IPS-15b (cell line): Measurements from ENCODE around the gene SYCP3.

ENCODE experiments used
- H3K27me3 ChIP-seq: one replicate; pipeline ENCODE4 v1.6.1; 2013; ENCODE audit warnings: low read length; ENCODE audit not compliant: control insufficient read depth, insufficient read depth
- H3K36me3 ChIP-seq: one replicate; pipeline ENCODE4 v1.6.1; 2013; ENCODE audit warnings: low read length; ENCODE audit not compliant: control insufficient read depth, insufficient read depth
- H3K4me1 ChIP-seq: one replicate; pipeline ENCODE4 v1.6.1; 2013; ENCODE audit warnings: mild to moderate bottlenecking, low read length; ENCODE audit not compliant: control insufficient read depth, insufficient read depth
- H3K4me3 ChIP-seq: one replicate; pipeline ENCODE4 v1.5.1; 2013; ENCODE audit warnings: low read depth, low read length
- H3K9ac ChIP-seq: one replicate; pipeline ENCODE4 v1.6.1; 2013; ENCODE audit warnings: low read depth, mild to moderate bottlenecking, low read length
- H3K9me3 ChIP-seq: one replicate; pipeline ENCODE4 v1.6.1; 2013; ENCODE audit warnings: mild to moderate bottlenecking, low read length; ENCODE audit not compliant: control insufficient read depth, insufficient read depth

SYCP3 gene

DNA sequence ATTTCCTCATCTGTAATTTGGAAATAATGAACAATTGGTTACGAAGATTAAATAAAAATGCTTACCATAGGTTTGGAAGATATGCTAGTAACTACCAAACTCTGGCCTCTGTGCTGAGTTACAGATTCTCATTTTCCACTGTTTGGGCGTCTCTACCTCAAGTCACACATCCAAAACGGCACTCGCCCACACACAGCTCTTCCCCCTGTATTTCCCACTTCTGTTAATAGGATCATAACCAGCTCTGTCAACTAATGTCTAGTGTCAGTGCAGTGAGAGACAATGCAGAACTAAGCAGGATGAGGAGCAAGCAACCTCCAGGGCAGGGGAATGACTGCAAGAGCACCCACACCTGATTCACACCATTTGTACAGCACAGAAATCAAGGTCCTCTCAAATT, 10.9 kb upstream of the SYCP3 start:
- H3K9ac ChIP-seq, result no peak overlapping the region
- H3K36me3 ChIP-seq, result peaks cover 9% of the 10 kb centered on the region
- no peaks in the 10 kb centered on the region for H3K27me3 ChIP-seq
- H3K4me3 ChIP-seq, result no peak overlapping the region
- peaks cover 6% of the 10 kb centered on the region for H3K4me1 ChIP-seq
- H3K9me3 ChIP-seq, result no peaks in the 10 kb centered on the region

DNA sequence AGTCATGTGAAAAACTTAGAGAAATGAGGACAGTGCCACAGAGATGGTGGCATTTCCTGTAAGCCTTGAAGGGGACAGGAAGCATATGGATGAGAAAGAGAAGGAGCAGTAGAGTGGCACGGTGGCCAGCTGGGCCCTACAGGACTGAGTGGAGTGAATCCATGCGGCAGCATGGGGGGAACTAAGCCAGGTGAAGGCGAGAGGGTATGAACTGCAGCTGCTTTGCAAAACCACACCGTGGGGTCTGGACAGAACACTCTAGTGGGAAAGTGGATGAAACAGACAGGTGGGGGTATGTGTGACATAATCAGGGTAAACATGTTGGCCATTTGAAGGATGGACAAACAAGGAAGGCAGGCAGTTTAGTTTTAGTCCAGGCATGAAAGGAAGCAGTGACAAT, 10.4 kb upstream of the SYCP3 start:
- peaks cover 6% of the 10 kb centered on the region for H3K4me1 ChIP-seq
- no peak overlapping the region for H3K4me3 ChIP-seq
- no peaks in the 10 kb centered on the region for H3K9me3 ChIP-seq
- H3K9ac ChIP-seq, result no peak overlapping the region
- H3K27me3 ChIP-seq, result no peaks in the 10 kb centered on the region
- H3K36me3 ChIP-seq, result peaks cover 9% of the 10 kb centered on the region

DNA sequence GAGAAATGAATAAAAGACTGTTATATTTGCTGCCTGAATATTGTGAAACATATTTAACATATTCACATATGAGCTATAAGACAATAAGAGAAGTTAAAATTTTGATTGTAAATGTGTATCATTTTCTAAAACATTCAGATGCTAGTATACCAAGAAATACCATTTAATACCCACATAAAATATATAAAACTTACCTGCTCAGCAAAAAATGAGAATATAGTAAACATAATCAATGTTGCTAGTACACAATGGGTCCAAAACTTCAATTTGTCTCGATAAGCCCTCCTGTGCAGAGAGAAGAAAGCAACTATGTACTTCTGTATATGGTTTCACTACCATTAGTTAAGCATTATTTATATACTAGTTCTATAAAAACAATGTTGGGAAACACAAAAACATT, 9.6 kb upstream of the SYCP3 start:
- H3K9me3 ChIP-seq, result no peaks in the 10 kb centered on the region
- no peak overlapping the region for H3K9ac ChIP-seq
- H3K4me3 ChIP-seq, result no peak overlapping the region
- H3K36me3 ChIP-seq, result peaks cover 11% of the 10 kb centered on the region
- H3K27me3 ChIP-seq, result no peaks in the 10 kb centered on the region
- H3K4me1 ChIP-seq, result peaks cover 6% of the 10 kb centered on the region

DNA sequence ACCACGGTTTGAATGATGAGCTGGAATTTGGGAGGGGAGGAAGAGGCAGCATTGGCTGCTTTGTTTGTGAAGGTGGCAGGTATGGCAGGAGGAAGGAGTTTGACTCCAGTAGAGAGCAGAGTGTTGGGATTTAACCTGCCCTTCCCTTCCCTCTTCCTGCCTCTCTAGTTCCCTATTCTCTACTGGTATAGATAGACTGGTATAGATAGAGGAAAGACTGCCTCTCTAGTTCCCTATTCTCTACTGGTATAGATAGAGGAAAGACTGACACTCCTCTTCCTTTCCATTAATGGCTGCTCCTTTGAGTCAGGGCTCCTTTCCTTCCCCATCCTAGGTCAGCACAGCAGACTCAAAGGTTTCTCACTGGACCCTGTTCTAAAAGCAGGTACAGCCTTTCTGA, 8.4 kb upstream of the SYCP3 start:
- Histone ChIP-seq H3K9ac (no peak overlapping the region), H3K9me3 (no peaks in the 10 kb centered on the region), H3K27me3 (no peaks in the 10 kb centered on the region), H3K4me3 (no peak overlapping the region), H3K4me1 (peaks cover 6% of the 10 kb centered on the region), H3K36me3 (peaks cover 9% of the 10 kb centered on the region)

DNA sequence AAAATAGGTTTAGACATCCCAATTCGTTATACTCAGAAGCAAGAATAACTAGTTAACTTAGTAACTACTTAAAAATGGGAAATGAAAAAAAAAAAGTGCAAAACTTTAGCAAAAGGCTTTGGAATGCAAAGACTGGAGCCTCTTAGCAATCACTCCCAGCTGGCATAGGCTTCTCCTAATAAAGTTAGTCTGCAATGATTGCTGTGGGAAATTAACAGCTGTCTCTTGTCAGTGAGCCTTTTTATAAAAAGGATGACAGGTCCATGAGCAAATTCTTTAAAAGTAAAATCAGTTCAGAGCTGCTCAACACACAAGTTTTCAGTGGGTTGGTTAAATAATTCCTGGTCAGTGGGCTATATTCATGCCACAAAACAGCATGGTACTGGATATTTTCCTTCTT, 7.4 kb upstream of the SYCP3 start:
- no peaks in the 10 kb centered on the region for H3K9me3 ChIP-seq
- peaks cover 9% of the 10 kb centered on the region for H3K36me3 ChIP-seq
- H3K4me3 ChIP-seq, result no peak overlapping the region
- no peaks in the 10 kb centered on the region for H3K27me3 ChIP-seq
- H3K4me1 ChIP-seq, result peaks cover 6% of the 10 kb centered on the region
- H3K9ac ChIP-seq, result no peak overlapping the region

DNA sequence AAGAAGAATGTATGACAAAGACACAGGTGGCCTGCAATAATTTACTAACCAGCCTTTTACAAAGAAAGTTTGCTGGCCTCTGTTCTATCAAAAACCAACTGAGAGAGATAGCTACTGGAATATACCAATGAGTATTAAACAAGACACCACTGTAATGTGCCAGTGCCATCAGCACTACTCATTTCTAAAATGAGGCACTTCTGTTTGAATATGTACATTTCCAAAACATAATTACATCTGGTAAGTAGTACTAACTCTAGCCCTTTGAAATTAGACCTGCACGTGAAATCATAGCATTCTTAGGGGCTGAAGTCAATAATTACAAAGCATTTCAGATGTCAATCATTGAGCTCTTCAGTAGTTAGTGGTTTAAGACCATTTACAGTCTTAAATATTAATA, 6.9 kb upstream of the SYCP3 start:
- Histone ChIP-seq H3K4me3 (no peak overlapping the region), H3K9me3 (no peaks in the 10 kb centered on the region), H3K9ac (no peak overlapping the region), H3K27me3 (no peaks in the 10 kb centered on the region), H3K4me1 (peaks cover 6% of the 10 kb centered on the region), H3K36me3 (peaks cover 9% of the 10 kb centered on the region)

DNA sequence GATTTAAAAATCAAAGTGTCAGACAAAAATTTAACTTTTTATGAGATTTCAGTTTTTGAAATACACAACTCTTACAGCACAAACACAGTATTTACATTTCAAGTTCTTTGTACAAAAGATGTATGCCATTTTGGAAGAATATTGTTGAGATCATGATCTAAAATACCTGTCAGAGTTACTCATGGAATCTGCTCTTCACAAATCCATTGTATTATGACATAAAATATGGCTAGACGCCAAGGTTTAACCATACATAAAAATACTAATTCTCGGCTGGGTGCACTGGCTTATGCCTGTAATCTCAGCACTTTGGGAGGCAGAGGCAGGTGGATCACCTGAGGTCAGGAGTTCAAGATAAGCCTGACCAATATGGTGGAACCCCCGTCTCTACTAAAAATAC, 6.2 kb upstream of the SYCP3 start:
- H3K4me3 ChIP-seq, result no peak overlapping the region

DNA sequence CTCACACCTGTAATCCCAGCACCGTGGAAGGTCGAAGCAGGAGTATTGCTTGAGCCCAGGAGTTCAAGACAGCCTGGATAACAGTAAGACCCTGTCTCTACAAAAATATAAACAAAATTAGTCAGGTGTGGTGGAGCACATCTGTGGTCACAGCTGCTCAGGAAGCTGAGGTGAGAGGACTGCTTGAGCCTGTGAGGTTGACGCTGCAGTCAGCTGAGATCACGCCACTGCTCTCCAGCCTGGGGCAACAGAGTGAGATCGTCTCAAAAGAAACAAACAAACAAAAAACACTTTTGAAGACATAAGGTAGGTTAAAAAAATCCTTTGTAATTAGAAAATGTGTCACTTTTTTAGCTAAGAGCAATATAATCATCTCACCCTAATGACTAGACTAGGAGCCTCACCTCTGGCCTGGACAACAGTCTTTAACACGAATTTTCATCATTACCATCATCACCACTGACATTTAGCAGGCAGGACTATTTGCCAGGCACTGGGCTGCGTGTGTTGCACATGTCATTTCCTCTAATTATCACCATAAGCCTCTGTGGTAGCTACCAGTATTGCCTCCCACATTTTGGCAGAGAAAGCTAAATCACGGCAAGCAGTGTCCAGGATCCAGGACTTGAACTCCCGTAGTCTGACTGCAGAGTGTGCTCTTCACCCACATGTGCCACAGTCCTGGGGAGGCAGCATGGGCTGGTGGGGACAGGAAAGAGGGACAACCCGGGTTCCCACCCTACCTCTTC, 4.6 kb upstream of the SYCP3 start:
- Histone ChIP-seq H3K4me1 (no peaks in the 10 kb centered on the region), H3K9ac (no peak overlapping the region), H3K27me3 (no peaks in the 10 kb centered on the region), H3K4me3 (no peak overlapping the region), H3K9me3 (no peaks in the 10 kb centered on the region), H3K36me3 (peaks cover 3% of the 10 kb centered on the region)

More for the DNA sequence above, 6.2 kb upstream of the SYCP3 start:
- H3K9me3 ChIP-seq, result no peaks in the 10 kb centered on the region
- peaks cover 6% of the 10 kb centered on the region for H3K4me1 ChIP-seq
- no peaks in the 10 kb centered on the region for H3K27me3 ChIP-seq
- H3K36me3 ChIP-seq, result peaks cover 9% of the 10 kb centered on the region
- H3K9ac ChIP-seq, result no peak overlapping the region

DNA sequence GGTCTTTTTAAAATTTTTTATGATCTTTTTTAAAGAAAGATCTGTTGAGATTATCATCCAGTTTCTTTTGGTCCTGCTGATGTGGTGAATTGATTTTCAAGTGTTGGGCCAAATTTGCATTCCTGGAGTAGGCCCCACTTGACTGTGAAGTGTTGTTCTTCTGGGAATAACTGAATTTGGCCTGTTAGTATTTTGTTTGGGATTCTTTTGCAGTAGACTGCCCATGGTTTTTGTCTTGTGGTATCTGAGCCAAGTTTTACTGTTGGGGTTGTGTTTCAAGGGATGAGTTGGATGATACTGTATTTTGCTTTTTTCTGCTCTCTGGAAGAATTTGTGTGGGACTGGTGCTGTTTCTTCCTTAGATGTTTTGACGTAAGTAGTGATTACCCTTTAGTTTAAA, 4.0 kb upstream of the SYCP3 start:
- no peak overlapping the region for H3K9ac ChIP-seq
- H3K9me3 ChIP-seq, result no peaks in the 10 kb centered on the region
- peaks cover 3% of the 10 kb centered on the region for H3K36me3 ChIP-seq
- H3K27me3 ChIP-seq, result no peaks in the 10 kb centered on the region
- no peaks in the 10 kb centered on the region for H3K4me1 ChIP-seq
- no peak overlapping the region for H3K4me3 ChIP-seq

DNA sequence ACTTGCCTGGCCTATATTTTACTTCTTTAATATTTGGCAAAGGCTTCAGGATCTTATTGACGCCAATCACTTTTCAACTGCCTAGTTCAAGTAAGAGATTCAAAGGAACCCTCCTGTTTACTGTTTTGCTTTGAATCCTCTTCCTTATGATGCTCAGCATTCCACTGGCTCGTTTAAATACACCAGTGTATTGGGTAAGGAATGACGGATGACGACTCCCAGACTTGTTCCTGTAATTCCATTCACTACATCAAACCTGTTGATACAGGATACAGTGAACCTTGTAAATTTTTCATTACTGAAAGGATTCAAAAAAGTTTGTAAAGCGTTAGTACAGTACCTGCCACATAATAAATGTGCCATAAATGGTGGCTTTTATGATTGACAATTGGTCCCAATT, 1.7 kb upstream of the SYCP3 start:
- Histone ChIP-seq H3K4me3 (no peak overlapping the region), H3K36me3 (peaks cover 3% of the 10 kb centered on the region), H3K4me1 (no peaks in the 10 kb centered on the region)

DNA sequence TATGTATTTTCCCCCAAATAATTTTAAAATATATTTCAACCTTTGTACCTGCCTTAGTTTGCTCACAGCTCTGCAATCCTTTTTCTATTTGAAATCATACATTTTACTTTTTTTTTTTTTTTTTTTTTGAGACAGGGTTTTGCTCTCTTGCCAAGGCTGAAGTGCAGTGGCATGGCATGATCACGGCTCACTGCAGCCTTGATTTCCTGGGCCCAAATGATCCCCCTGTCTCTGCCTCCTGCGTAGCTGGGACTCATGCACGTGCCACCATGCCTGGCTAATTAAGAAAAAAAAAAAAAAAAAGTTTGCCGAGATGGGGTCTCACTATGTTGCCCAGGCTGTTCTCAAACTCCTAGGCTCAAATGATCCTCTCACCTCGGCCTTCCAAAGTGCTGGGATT, 1.3 kb upstream of the SYCP3 start:
- Histone ChIP-seq H3K36me3 (peaks cover 3% of the 10 kb centered on the region), H3K27me3 (no peaks in the 10 kb centered on the region), H3K4me1 (no peaks in the 10 kb centered on the region), H3K9ac (no peak overlapping the region), H3K4me3 (no peak overlapping the region), H3K9me3 (no peaks in the 10 kb centered on the region)

More for the DNA sequence above, 1.7 kb upstream of the SYCP3 start:
- no peaks in the 10 kb centered on the region for H3K9me3 ChIP-seq
- H3K27me3 ChIP-seq, result no peaks in the 10 kb centered on the region
- no peak overlapping the region for H3K9ac ChIP-seq

DNA sequence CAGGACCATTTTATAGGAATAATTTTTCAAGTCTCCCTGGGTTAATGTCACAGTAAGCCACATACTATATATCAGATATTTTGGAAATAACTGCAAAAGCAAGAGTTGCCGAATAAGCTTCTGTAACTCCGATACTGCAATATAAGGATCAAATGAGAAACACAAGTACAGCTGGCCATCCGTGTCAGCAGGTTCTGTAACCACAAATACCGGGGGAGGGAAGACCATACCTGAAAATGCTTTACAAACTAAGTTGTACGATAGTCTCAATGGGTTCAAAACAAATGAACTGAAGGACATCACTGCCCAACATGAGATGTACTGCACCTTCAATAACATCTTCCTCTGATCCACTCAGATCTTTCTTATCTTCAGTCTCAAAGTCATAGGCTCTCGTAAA, 1.8 kb downstream of the SYCP3 start:
- H3K36me3 ChIP-seq, result no peaks in the 10 kb centered on the region
- no peak overlapping the region for H3K9ac ChIP-seq
- no peak overlapping the region for H3K4me3 ChIP-seq
- no peaks in the 10 kb centered on the region for H3K9me3 ChIP-seq
- no peaks in the 10 kb centered on the region for H3K4me1 ChIP-seq
- H3K27me3 ChIP-seq, result no peaks in the 10 kb centered on the region
